Measurements from ENCODE around the gene PTRHD1.

- TF ChIP-seq CTCF (conservative IDR thresholded peaks at IDR 0.05) = no peak
- no peak for TF ChIP-seq EZH2 (IDR thresholded peaks at IDR 0.05; ENCODE audit: low read depth)
Observed at GRCh38 chr2:24783641-24784040, 9.6 kb downstream of the PTRHD1 start.
